GM19351 (cell line): ENCODE results near the gene GLYR1.

ENCODE experiments used
- ATAC-seq: cut with Tn5 transposase; IDR thresholded peaks from one replicate; pipeline ENCODE4 v1.9.1; 2021; ENCODE audit warnings: mild to moderate bottlenecking, moderate library complexity; ENCODE audit not compliant: unreplicated experiment

Gene GLYR1

GRCh38 chr16:4811242-4811641, 35.8 kb downstream of the GLYR1 start:
- ATAC-seq, result no peak

- no peak for ATAC-seq
These were observed 40.8 kb downstream of the GLYR1 start for GRCh38 chr16:4806280-4806679.

GRCh38 chr16:4805231-4805630, 41.9 kb downstream of the GLYR1 start:
- no peak for ATAC-seq

- ATAC-seq, result no peak
These were observed 43.0 kb downstream of the GLYR1 start for GRCh38 chr16:4803898-4804762.

GRCh38 chr16:4803401-4803844, 43.7 kb downstream of the GLYR1 start:
- no peak for ATAC-seq

GRCh38 chr16:4802659-4803287, 44.3 kb downstream of the GLYR1 start:
- ATAC-seq, result peak; percentile 89

GRCh38 chr16:4801962-4802658, 45.0 kb downstream of the GLYR1 start, which contains the start of gene ROGDI:
TSS of gene ROGDI (minus strand) at chr16:4802633. CDS start at chr16:4802571, 62 bp downstream.
- ATAC-seq, result peak; percentile 62

GRCh38 chr16:4801051-4801961, 45.8 kb downstream of the GLYR1 start:
- ATAC-seq, result no peak

GRCh38 chr16:4800290-4801041, 46.6 kb downstream of the GLYR1 start:
- ATAC-seq, result no peak

- ATAC-seq, result no peak
These were observed 47.8 kb downstream of the GLYR1 start for GRCh38 chr16:4799171-4799855.

- ATAC-seq, result no peak
These were observed 48.6 kb downstream of the GLYR1 start for GRCh38 chr16:4798456-4798855.

GRCh38 chr16:4797805-4798252, 49.3 kb downstream of the GLYR1 start:
- ATAC-seq, result no peak

- no peak for ATAC-seq
These were observed 49.9 kb downstream of the GLYR1 start for GRCh38 chr16:4796982-4797804.

GRCh38 chr16:4795828-4796572, 51.1 kb downstream of the GLYR1 start:
- no peak for ATAC-seq

GRCh38 chr16:4795181-4795827, 51.8 kb downstream of the GLYR1 start, which contains the start of gene SMIM22:
TSS of gene SMIM22 (plus strand) at chr16:4795369. CDS start at chr16:4795735, 366 bp downstream.
- ATAC-seq, result no peak

GRCh38 chr16:4792951-4793513, 54.1 kb downstream of the GLYR1 start:
- ATAC-seq, result no peak

- no peak for ATAC-seq
These were observed 56.2 kb downstream of the GLYR1 start for GRCh38 chr16:4790871-4791270.
